Type B pancreatic cell (in vitro differentiated cells): ENCODE data around the gene IWS1. TPM values are rescaled to one million over a fixed set of nuclear protein-coding genes. Genes with fewer than 3 reads are reported as not detected.

ENCODE experiments used
- DNase-seq: peaks from one replicate; pipeline ENCODE4 v3.0.0; 2021; ENCODE audit warnings: mixed read lengths; ENCODE audit not compliant: unreplicated experiment; ENCODE audit errors: extremely low spot score
- H3K27ac Mint-ChIP-seq: 2 replicates; pipeline ENCODE4 v1.8.0; 2021; ENCODE audit warnings: mild to moderate bottlenecking, mixed read lengths
- H3K27me3 Mint-ChIP-seq: 2 replicates; pipeline ENCODE4 v1.8.0; 2021; ENCODE audit warnings: mixed read lengths
- H3K36me3 Mint-ChIP-seq: 2 replicates; pipeline ENCODE4 v1.8.0; 2021; ENCODE audit warnings: mixed read lengths
- H3K4me1 Mint-ChIP-seq: one replicate; pipeline ENCODE4 v1.8.0; 2021; ENCODE audit warnings: mixed read lengths; ENCODE audit not compliant: unreplicated experiment
- H3K4me3 Mint-ChIP-seq: 2 replicates; pipeline ENCODE4 v1.8.0; 2021; ENCODE audit warnings: mild to moderate bottlenecking, mixed read lengths
- H3K9me3 Mint-ChIP-seq: 2 replicates; pipeline ENCODE4 v1.8.0; 2021; ENCODE audit warnings: mixed read lengths
- CTCF ChIP-seq: fragments of 200-600 bp; sonication (generic); conservative IDR thresholded peaks from 2 replicates; pipeline ENCODE4 v1.5.0; 2021; ENCODE audit warnings: antibody characterized with exemption, mild to moderate bottlenecking
- total RNA-seq: library from RNA; stranded (reverse); gene quantifications from 2 replicates; pipeline ENCODE4 v1.2.1, GENCODE V29; 2021; ENCODE audit warnings: low replicate concordance

IWS1 gene
- total RNA-seq, 1 donor from 2014 or later, result 45.3 TPM

DNA sequence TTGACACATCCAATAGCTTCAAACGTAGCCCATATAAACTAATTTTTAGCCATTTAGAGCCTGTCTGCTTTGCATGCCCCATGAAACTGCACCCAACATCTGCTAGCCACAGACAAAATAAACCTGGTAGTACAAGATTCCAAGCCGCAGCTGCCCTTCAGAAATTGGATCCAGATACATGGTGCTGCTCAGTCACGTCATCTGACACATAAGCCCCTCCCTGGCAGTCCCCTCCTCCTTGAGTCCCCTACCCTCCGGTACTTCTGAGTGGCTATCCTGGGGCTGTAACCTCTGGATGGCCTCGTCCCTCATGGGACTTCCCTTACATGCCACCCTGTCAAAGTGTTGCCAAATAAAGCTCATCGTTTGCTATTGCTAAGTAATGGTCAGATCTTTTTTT is 74.3 kb downstream of the IWS1 start:
- H3K4me1 Mint-ChIP-seq, result peaks cover 33% of the 10 kb centered on the region
- H3K36me3 Mint-ChIP-seq, result no peaks in the 10 kb centered on the region
- H3K27ac Mint-ChIP-seq, result no peak overlapping the region

GRCh38 chr2:127449898-127450297 is 76.4 kb downstream of the IWS1 start:
- Mint-ChIP-seq H3K36me3 (no peaks in the 10 kb centered on the region), H3K4me3 (no peak overlapping the region), H3K27me3 (no peaks in the 10 kb centered on the region), H3K4me1 (peaks cover 18% of the 10 kb centered on the region), H3K9me3 (peaks cover 3% of the 10 kb centered on the region), H3K27ac (no peak overlapping the region)
- TF ChIP-seq CTCF, result no peak
- DNase-seq, result no peak

More for the DNA sequence above, 74.3 kb downstream of the IWS1 start:
- no peaks in the 10 kb centered on the region for H3K9me3 Mint-ChIP-seq
- TF ChIP-seq CTCF, result no peak
- no peak overlapping the region for H3K4me3 Mint-ChIP-seq
- DNase-seq, result no peak
- H3K27me3 Mint-ChIP-seq, result no peaks in the 10 kb centered on the region

GRCh38 chr2:127449414-127449813 is 76.9 kb downstream of the IWS1 start:
- H3K9me3 Mint-ChIP-seq, result peaks cover 4% of the 10 kb centered on the region
- no peak overlapping the region for H3K27ac Mint-ChIP-seq
- H3K4me3 Mint-ChIP-seq, result no peak overlapping the region
- no peaks in the 10 kb centered on the region for H3K36me3 Mint-ChIP-seq
- H3K4me1 Mint-ChIP-seq, result peaks cover 17% of the 10 kb centered on the region
- no peak for TF ChIP-seq CTCF
- no peak for DNase-seq
- no peaks in the 10 kb centered on the region for H3K27me3 Mint-ChIP-seq

GRCh38 chr2:127448526-127448925 is 77.8 kb downstream of the IWS1 start:
- Mint-ChIP-seq H3K4me1 (peaks cover 17% of the 10 kb centered on the region), H3K27me3 (no peaks in the 10 kb centered on the region)
- no peak for TF ChIP-seq CTCF

GRCh38 chr2:127439343-127439742 is 86.9 kb downstream of the IWS1 start:
- Mint-ChIP-seq H3K9me3 (peaks cover 6% of the 10 kb centered on the region), H3K27ac (no peak overlapping the region), H3K4me1 (no peaks in the 10 kb centered on the region), H3K27me3 (no peaks in the 10 kb centered on the region), H3K4me3 (no peak overlapping the region), H3K36me3 (no peaks in the 10 kb centered on the region)
- DNase-seq, result no peak
- TF ChIP-seq CTCF, result no peak

More at GRCh38 chr2:127448526-127448925, 77.8 kb downstream of the IWS1 start:
- Mint-ChIP-seq H3K27ac (no peak overlapping the region), H3K36me3 (no peaks in the 10 kb centered on the region), H3K9me3 (peaks cover 4% of the 10 kb centered on the region), H3K4me3 (no peak overlapping the region)
- no peak for DNase-seq
